GM10266 (cell line): Measurements from ENCODE around the gene ST7.

ENCODE experiments used
- DNase-seq: peaks from one replicate; pipeline ENCODE4 v3.0.0; 2012; ENCODE audit errors: extremely low spot score
- TF ChIP-seq, protein P1 (sequence below): IDR thresholded peaks from 2 replicates; pipeline ENCODE4 v1.5.1; 2012; ENCODE audit warnings: mild to moderate bottlenecking, low read depth; ENCODE audit not compliant: control insufficient read depth, insufficient read depth; ENCODE audit errors: missing control alignments

The ST7 gene

DNA sequence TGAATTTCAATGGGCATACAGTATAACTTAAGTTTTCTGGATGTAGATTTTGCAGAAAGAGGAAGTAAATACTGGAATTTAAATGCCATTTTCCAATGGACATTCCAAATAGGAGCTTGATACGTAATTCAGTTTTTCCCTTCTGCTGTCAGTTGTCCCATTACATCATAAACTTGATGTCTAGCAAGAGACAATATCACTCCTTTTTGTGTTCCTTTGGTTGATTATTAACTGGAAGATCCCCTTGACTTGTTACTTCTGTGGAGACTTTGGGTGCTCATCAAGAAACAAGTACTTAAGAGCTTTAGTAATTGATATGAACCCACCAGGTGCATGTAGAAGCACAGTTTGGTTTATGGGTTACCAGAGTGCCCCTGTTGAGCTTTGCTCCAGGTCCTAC, 116.1 kb downstream of the ST7 start:
- TF ChIP-seq, protein P1, sequence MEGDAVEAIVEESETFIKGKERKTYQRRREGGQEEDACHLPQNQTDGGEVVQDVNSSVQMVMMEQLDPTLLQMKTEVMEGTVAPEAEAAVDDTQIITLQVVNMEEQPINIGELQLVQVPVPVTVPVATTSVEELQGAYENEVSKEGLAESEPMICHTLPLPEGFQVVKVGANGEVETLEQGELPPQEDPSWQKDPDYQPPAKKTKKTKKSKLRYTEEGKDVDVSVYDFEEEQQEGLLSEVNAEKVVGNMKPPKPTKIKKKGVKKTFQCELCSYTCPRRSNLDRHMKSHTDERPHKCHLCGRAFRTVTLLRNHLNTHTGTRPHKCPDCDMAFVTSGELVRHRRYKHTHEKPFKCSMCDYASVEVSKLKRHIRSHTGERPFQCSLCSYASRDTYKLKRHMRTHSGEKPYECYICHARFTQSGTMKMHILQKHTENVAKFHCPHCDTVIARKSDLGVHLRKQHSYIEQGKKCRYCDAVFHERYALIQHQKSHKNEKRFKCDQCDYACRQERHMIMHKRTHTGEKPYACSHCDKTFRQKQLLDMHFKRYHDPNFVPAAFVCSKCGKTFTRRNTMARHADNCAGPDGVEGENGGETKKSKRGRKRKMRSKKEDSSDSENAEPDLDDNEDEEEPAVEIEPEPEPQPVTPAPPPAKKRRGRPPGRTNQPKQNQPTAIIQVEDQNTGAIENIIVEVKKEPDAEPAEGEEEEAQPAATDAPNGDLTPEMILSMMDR = no peak
- DNase-seq = no peak

DNA sequence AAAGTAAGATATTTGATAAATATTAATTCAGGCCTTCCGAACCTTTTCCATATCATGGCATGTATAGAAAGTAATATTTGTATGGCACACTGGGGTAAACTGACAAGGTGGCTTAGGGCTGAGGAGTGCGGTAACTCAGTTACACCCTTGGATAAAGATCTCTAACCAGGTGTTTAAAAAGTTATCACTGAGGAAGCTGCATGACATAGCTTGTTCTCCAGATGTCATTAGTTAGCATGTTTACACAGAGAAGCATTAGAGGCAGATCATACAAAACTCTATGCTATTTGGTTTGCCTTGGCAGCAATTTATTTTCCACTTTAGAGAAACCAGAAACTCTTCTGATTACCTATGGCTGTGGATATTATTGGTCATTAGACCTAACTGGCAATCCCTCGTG, 118.2 kb downstream of the ST7 start:
- TF ChIP-seq, protein P1 = no peak
- DNase-seq = no peak

DNA sequence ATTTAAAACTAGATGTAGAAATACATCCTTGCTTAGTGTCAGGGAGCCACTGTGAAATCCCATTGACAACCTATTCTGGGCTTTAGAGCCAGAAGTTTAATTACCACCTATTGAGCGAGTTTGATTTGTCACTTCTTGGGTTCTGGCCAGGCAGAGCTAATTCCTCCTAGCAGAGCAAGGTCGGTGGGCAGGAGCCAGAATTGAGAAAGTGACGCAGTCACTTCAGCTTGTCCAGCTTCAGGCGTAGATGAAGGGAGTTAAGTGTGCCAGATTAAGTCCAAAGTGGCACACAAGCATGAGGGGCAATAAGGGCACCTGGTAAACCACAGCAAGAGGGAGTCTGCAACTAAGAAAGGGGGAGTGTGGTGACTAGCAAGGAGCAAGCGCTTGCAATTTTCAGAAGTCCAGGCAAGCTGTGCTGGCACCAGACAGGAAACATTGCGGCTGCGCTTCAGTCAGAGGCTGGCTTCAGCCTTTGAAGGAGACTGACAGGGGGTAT, 119.4 kb downstream of the ST7 start:
- no peak for DNase-seq
- TF ChIP-seq, protein P1 = no peak

DNA sequence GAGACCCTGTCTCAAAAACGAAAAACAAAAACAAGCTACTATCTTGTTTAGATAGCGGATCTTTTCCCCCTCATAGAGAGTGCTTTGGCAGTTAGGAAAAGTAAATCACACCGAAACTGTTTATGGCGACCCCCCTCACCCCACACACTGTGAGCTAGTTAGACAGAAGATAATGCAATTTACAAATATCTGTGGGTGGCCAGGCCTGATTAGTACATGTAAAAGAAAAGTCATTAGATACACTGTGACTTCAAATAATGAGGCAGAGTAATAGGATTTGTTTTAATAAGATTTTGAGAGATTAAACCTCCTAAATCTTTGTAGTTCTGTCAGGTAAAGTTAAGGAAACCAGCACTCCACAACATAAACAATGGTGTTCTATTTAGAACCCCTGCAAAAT, 121.1 kb downstream of the ST7 start:
- TF ChIP-seq, protein P1 = no peak
- no peak for DNase-seq

DNA sequence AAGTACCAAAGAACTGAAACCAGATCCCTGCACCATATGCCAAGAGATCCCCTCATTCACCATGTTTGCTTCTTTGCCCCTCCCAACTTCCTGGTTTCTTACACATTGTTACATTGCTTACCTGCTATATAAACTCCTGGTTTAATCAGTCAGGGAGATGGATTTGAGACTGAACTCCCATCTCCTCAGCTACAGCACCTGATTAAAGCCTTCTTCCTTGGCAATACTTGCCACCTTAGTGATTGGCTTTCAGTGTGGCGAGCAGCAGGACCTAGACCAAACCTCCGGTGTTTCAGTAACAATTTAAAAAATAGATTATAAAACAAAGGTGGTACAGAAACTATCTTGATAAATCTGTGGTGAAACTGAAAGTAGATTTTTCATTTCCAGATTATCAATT, 122.6 kb downstream of the ST7 start:
- TF ChIP-seq, protein P1 = no peak
- DNase-seq = no peak

DNA sequence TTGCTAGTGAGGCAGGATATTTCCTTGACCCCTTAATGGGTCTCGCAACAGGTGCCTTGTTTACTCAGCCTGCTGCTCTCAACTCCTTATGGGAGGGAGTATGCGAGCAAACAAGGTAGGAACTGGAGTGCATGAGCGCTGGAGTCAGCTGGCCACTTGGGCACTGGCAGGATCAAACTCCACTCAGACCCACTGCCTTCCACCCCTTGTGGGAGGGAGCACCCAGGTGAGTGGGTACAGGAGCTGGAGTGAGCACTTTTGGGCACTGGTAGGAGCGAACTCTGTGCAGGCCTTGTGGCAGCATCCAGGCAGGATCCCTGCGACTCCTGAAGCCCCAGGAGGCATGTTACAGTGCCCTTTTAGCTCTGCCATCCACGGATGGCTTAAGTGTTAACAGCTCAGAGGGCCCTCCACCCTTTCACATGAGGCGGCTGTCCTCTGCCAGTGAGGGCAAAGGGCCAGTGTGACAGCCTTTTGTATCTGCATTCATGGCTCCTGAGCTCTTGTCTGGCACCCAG, 123.2 kb downstream of the ST7 start:
- TF ChIP-seq, protein P1 = no peak
- DNase-seq = no peak

DNA sequence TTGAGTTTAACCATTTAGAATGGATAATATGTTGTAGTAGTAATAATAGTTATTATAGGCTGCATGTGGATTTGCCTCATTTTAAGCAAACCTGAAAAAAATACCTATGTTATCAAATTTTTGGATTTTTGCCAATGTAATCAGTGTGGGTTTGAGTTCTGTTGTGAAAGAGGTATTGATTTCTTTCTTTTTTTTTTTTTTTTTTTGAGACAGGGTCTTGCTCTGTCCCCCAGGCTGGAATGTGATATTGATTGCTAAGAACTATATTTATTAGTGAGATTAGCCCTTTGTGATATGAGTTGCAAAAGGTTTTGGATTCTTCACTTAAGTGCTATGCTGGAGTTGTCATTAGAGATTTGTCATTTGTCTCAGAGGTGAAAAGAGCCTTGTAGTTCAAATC, 124.4 kb downstream of the ST7 start:
- TF ChIP-seq, protein P1 = no peak
- no peak for DNase-seq
